ENCODE measurements around the gene KDM6A.
"Not testable (repeated sequence)": the region's sequence is repeated elsewhere in the genome, so short reads cannot be mapped to it uniquely, and the experiment has no call there.

Gene KDM6A

GRCh38 chrX:44884944-44885343, 12.0 kb downstream of the KDM6A start:
- Histone ChIP-seq H3K36me3 (ENCODE audit: control insufficient read depth in 5 of 5, insufficient read depth in 5 of 5, low read length in 5 of 5) (no peaks in the 10 kb centered on the region), H3K27me3 (ENCODE audit: control insufficient read depth in 5 of 5, insufficient read depth in 4 of 5, low read length in 5 of 5) (no peaks in the 10 kb centered on the region), H3K4me1 (ENCODE audit: control insufficient read depth in 5 of 5, insufficient read depth in 5 of 5, low read length in 5 of 5) (peaks cover 0 to 10% (median 6%) of the 10 kb centered on the region in 5 donors), H3K4me3 (ENCODE audit: low read depth in 1 of 5, low read length in 5 of 5) (no peak overlapping the region), H3K27ac (ENCODE audit: low read depth, low read length) (no peak overlapping the region), H3K9me3 (ENCODE audit: control insufficient read depth in 5 of 5, low read length in 5 of 5) (no peaks in the 10 kb centered on the region), H3K9ac (ENCODE audit: low read length in 5 of 5) (no peak overlapping the region)

- Histone ChIP-seq H3K4me3 (ENCODE audit: low read depth in 1 of 5, low read length in 5 of 5) (no peak overlapping the region), H3K27ac (ENCODE audit: low read depth, low read length) (no peak overlapping the region), H3K9me3 (ENCODE audit: control insufficient read depth in 5 of 5, low read length in 5 of 5) (no peaks in the 10 kb centered on the region), H3K9ac (ENCODE audit: low read length in 5 of 5) (no peak overlapping the region), H3K27me3 (ENCODE audit: control insufficient read depth in 5 of 5, insufficient read depth in 4 of 5, low read length in 5 of 5) (no peaks in the 10 kb centered on the region), H3K4me1 (ENCODE audit: control insufficient read depth in 5 of 5, insufficient read depth in 5 of 5, low read length in 5 of 5) (peaks cover 0 to 4% (median 0%) of the 10 kb centered on the region in 5 donors), H3K36me3 (ENCODE audit: control insufficient read depth in 5 of 5, insufficient read depth in 5 of 5, low read length in 5 of 5) (no peaks in the 10 kb centered on the region)
Measured at GRCh38 chrX:44889824-44890223, 16.8 kb downstream of the KDM6A start.

- no peak overlapping the region for H3K4me3 ChIP-seq (ENCODE audit: low read depth in 1 of 5, low read length in 5 of 5)
- no peaks in the 10 kb centered on the region for H3K27me3 ChIP-seq (ENCODE audit: control insufficient read depth in 5 of 5, insufficient read depth in 4 of 5, low read length in 5 of 5)
- H3K9ac ChIP-seq (ENCODE audit: low read length in 5 of 5), result no peak overlapping the region
- H3K36me3 ChIP-seq (ENCODE audit: control insufficient read depth in 5 of 5, insufficient read depth in 5 of 5, low read length in 5 of 5), result no peaks in the 10 kb centered on the region
- H3K27ac ChIP-seq (ENCODE audit: low read depth, low read length), result no peak overlapping the region
- peaks cover 0 to 2% (median 0%) of the 10 kb centered on the region in 5 donors for H3K4me1 ChIP-seq (ENCODE audit: control insufficient read depth in 5 of 5, insufficient read depth in 5 of 5, low read length in 5 of 5)
- H3K9me3 ChIP-seq (ENCODE audit: control insufficient read depth in 5 of 5, low read length in 5 of 5), result no peaks in the 10 kb centered on the region
Measured at GRCh38 chrX:44890247-44890646, 17.3 kb downstream of the KDM6A start.

GRCh38 chrX:44890687-44891086, 17.7 kb downstream of the KDM6A start:
- H3K27me3 ChIP-seq (ENCODE audit: control insufficient read depth in 5 of 5, insufficient read depth in 4 of 5, low read length in 5 of 5), result not testable (repeated sequence)

GRCh38 chrX:44891642-44892041, 18.7 kb downstream of the KDM6A start:
- Histone ChIP-seq H3K4me3 (ENCODE audit: low read depth in 1 of 5, low read length in 5 of 5) (no peak overlapping the region), H3K27me3 (ENCODE audit: control insufficient read depth in 5 of 5, insufficient read depth in 4 of 5, low read length in 5 of 5) (no peaks in the 10 kb centered on the region), H3K9me3 (ENCODE audit: control insufficient read depth in 5 of 5, low read length in 5 of 5) (peaks cover 0 to 5% (median 0%) of the 10 kb centered on the region in 5 donors), H3K36me3 (ENCODE audit: control insufficient read depth in 5 of 5, insufficient read depth in 5 of 5, low read length in 5 of 5) (no peaks in the 10 kb centered on the region), H3K27ac (ENCODE audit: low read depth, low read length) (no peak overlapping the region), H3K9ac (ENCODE audit: low read length in 5 of 5) (no peak overlapping the region), H3K4me1 (ENCODE audit: control insufficient read depth in 5 of 5, insufficient read depth in 5 of 5, low read length in 5 of 5) (peaks cover 0 to 2% (median 0%) of the 10 kb centered on the region in 5 donors)

More at GRCh38 chrX:44890687-44891086, 17.7 kb downstream of the KDM6A start:
- not testable (repeated sequence) for H3K36me3 ChIP-seq (ENCODE audit: control insufficient read depth in 5 of 5, insufficient read depth in 5 of 5, low read length in 5 of 5); H3K4me3 ChIP-seq (ENCODE audit: low read depth in 1 of 5, low read length in 5 of 5); H3K9ac ChIP-seq (ENCODE audit: low read length in 5 of 5); H3K9me3 ChIP-seq (ENCODE audit: control insufficient read depth in 5 of 5, low read length in 5 of 5); H3K27ac ChIP-seq (ENCODE audit: low read depth, low read length); H3K4me1 ChIP-seq (ENCODE audit: control insufficient read depth in 5 of 5, insufficient read depth in 5 of 5, low read length in 5 of 5)

GRCh38 chrX:44896876-44897186, 23.8 kb downstream of the KDM6A start:
- Histone ChIP-seq H3K9me3 (ENCODE audit: control insufficient read depth in 5 of 5, low read length in 5 of 5) (peaks cover 0 to 7% (median 0%) of the 10 kb centered on the region in 5 donors), H3K36me3 (ENCODE audit: control insufficient read depth in 5 of 5, insufficient read depth in 5 of 5, low read length in 5 of 5) (no peaks in the 10 kb centered on the region), H3K4me1 (ENCODE audit: control insufficient read depth in 5 of 5, insufficient read depth in 5 of 5, low read length in 5 of 5) (peaks cover 0 to 16% (median 7%) of the 10 kb centered on the region in 5 donors), H3K27ac (ENCODE audit: low read depth, low read length) (no peak overlapping the region), H3K27me3 (ENCODE audit: control insufficient read depth in 5 of 5, insufficient read depth in 4 of 5, low read length in 5 of 5) (no peaks in the 10 kb centered on the region), H3K4me3 (ENCODE audit: low read depth in 1 of 5, low read length in 5 of 5) (no peak overlapping the region), H3K9ac (ENCODE audit: low read length in 5 of 5) (no peak overlapping the region)

- H3K36me3 ChIP-seq (ENCODE audit: control insufficient read depth in 5 of 5, insufficient read depth in 5 of 5, low read length in 5 of 5), result no peaks in the 10 kb centered on the region
Measured at GRCh38 chrX:44897539-44897938, 24.6 kb downstream of the KDM6A start.

GRCh38 chrX:44898411-44899221, 25.6 kb downstream of the KDM6A start:
- no peaks in the 10 kb centered on the region for H3K36me3 ChIP-seq (ENCODE audit: control insufficient read depth in 5 of 5, insufficient read depth in 5 of 5, low read length in 5 of 5)
- H3K27me3 ChIP-seq (ENCODE audit: control insufficient read depth in 5 of 5, insufficient read depth in 4 of 5, low read length in 5 of 5), result no peaks in the 10 kb centered on the region
- H3K4me1 ChIP-seq (ENCODE audit: control insufficient read depth in 5 of 5, insufficient read depth in 5 of 5, low read length in 5 of 5), result peaks cover 0 to 16% (median 7%) of the 10 kb centered on the region in 5 donors
- H3K9ac ChIP-seq (ENCODE audit: low read length in 5 of 5), result no peak overlapping the region
- no peak overlapping the region for H3K27ac ChIP-seq (ENCODE audit: low read depth, low read length)
- H3K9me3 ChIP-seq (ENCODE audit: control insufficient read depth in 5 of 5, low read length in 5 of 5), result peaks cover 0 to 16% (median 2%) of the 10 kb centered on the region in 5 donors
- no peak overlapping the region for H3K4me3 ChIP-seq (ENCODE audit: low read depth in 1 of 5, low read length in 5 of 5)

More at GRCh38 chrX:44897539-44897938, 24.6 kb downstream of the KDM6A start:
- H3K4me3 ChIP-seq (ENCODE audit: low read depth in 1 of 5, low read length in 5 of 5), result no peak overlapping the region
- no peak overlapping the region for H3K9ac ChIP-seq (ENCODE audit: low read length in 5 of 5)
- H3K4me1 ChIP-seq (ENCODE audit: control insufficient read depth in 5 of 5, insufficient read depth in 5 of 5, low read length in 5 of 5), result peaks cover 0 to 16% (median 7%) of the 10 kb centered on the region in 5 donors
- H3K27ac ChIP-seq (ENCODE audit: low read depth, low read length), result no peak overlapping the region
- no peaks in the 10 kb centered on the region for H3K27me3 ChIP-seq (ENCODE audit: control insufficient read depth in 5 of 5, insufficient read depth in 4 of 5, low read length in 5 of 5)
- peaks cover 0 to 7% (median 0%) of the 10 kb centered on the region in 5 donors for H3K9me3 ChIP-seq (ENCODE audit: control insufficient read depth in 5 of 5, low read length in 5 of 5)

GRCh38 chrX:44899946-44900345, 27.0 kb downstream of the KDM6A start:
- Histone ChIP-seq H3K4me1 (ENCODE audit: control insufficient read depth in 5 of 5, insufficient read depth in 5 of 5, low read length in 5 of 5) (peaks cover 0 to 28% (median 16%) of the 10 kb centered on the region in 5 donors), H3K27ac (ENCODE audit: low read depth, low read length) (no peak overlapping the region), H3K9ac (ENCODE audit: low read length in 5 of 5) (peak overlapping the region in 1 of 5 donors; percentile 13), H3K36me3 (ENCODE audit: control insufficient read depth in 5 of 5, insufficient read depth in 5 of 5, low read length in 5 of 5) (no peaks in the 10 kb centered on the region), H3K9me3 (ENCODE audit: control insufficient read depth in 5 of 5, low read length in 5 of 5) (peaks cover 0 to 16% (median 2%) of the 10 kb centered on the region in 5 donors), H3K27me3 (ENCODE audit: control insufficient read depth in 5 of 5, insufficient read depth in 4 of 5, low read length in 5 of 5) (no peaks in the 10 kb centered on the region), H3K4me3 (ENCODE audit: low read depth in 1 of 5, low read length in 5 of 5) (no peak overlapping the region)

GRCh38 chrX:44903107-44903506, 30.1 kb downstream of the KDM6A start:
- Histone ChIP-seq H3K9ac (ENCODE audit: low read length in 5 of 5) (no peak overlapping the region), H3K27me3 (ENCODE audit: control insufficient read depth in 5 of 5, insufficient read depth in 4 of 5, low read length in 5 of 5) (no peaks in the 10 kb centered on the region), H3K27ac (ENCODE audit: low read depth, low read length) (no peak overlapping the region), H3K4me3 (ENCODE audit: low read depth in 1 of 5, low read length in 5 of 5) (no peak overlapping the region), H3K36me3 (ENCODE audit: control insufficient read depth in 5 of 5, insufficient read depth in 5 of 5, low read length in 5 of 5) (no peaks in the 10 kb centered on the region), H3K9me3 (ENCODE audit: control insufficient read depth in 5 of 5, low read length in 5 of 5) (peaks cover 0 to 9% (median 2%) of the 10 kb centered on the region in 5 donors), H3K4me1 (ENCODE audit: control insufficient read depth in 5 of 5, insufficient read depth in 5 of 5, low read length in 5 of 5) (peaks cover 0 to 37% (median 28%) of the 10 kb centered on the region in 5 donors)

Data from subcutaneous abdominal adipose tissue (tissue), 5 donors.